Measurements from ENCODE around the gene LSP1. TPM values are rescaled to one million over a fixed set of nuclear protein-coding genes. Genes with fewer than 3 reads are reported as not detected.

Gene LSP1
- total and polyA plus RNA-seq, 2 of the 8 experiments (the other 6 are each of a cell fraction or from before 2014, with no cell fraction given): 0.03 TPM; not detected in 1

- TF ChIP-seq KDM4A (IDR thresholded peaks at IDR 0.05; ENCODE audit: low read depth, low read length, severe bottlenecking) (no peak), GABPA (IDR thresholded peaks at IDR 0.05; ENCODE audit: borderline replicate concordance, insufficient read depth, low read length) (peak; percentile 27; the same call in 1 of the 2 replicates), RAD21 (IDR thresholded peaks at IDR 0.05 in 1 of 2, conservative IDR thresholded peaks at IDR 0.05 in 1 of 2; ENCODE audit: low read depth in 2 of 2, low read length in 2 of 2) (peak; percentile 48 to 63; a peak in 3 of 4 replicates)
Observed at GRCh38 chr11:1876361-1877063, 23.6 kb downstream of the LSP1 start (continued).

All from H1 (cell line).